ENCODE data around the gene PSD4. TPM values are rescaled to one million over a fixed set of nuclear protein-coding genes. Genes with fewer than 3 reads are reported as not detected.
A peak's percentile ranks its signal among the peaks of the same experiment; 100 is the strongest.

Gene PSD4
- polyA plus RNA-seq, 2 donors, result 18.1 to 32.6 TPM

- no peak overlapping the region for H3K4me3 ChIP-seq (ENCODE audit: low read depth in 1 of 2, low read length in 2 of 2)
- H3K27ac ChIP-seq (ENCODE audit: low read depth in 2 of 2, low read length in 1 of 2), result no peak overlapping the region
- H3K9me3 ChIP-seq (ENCODE audit: control insufficient read depth in 2 of 2, insufficient read depth in 1 of 2, low read depth in 1 of 2, low read length in 1 of 2), result no peaks in the 10 kb centered on the region
- H3K27me3 ChIP-seq (ENCODE audit: control insufficient read depth in 1 of 2, insufficient read depth in 2 of 2, low read length in 2 of 2), result no peaks in the 10 kb centered on the region
- peaks cover 17 to 33% of the 10 kb centered on the region in 2 donors for H3K36me3 ChIP-seq (ENCODE audit: control insufficient read depth in 2 of 2, insufficient read depth in 2 of 2, low read length in 1 of 2)
- peaks cover 0 to 3% of the 10 kb centered on the region in 2 donors for H3K4me1 ChIP-seq (ENCODE audit: control insufficient read depth in 2 of 2, insufficient read depth in 2 of 2, low read length in 1 of 2)
- 90 to 92% methylated on average over 17 of the region's 17 CpGs for WGBS, 2 donors
These were observed 41.3 kb upstream of the PSD4 start for GRCh38 chr2:113132414-113133021.

DNA sequence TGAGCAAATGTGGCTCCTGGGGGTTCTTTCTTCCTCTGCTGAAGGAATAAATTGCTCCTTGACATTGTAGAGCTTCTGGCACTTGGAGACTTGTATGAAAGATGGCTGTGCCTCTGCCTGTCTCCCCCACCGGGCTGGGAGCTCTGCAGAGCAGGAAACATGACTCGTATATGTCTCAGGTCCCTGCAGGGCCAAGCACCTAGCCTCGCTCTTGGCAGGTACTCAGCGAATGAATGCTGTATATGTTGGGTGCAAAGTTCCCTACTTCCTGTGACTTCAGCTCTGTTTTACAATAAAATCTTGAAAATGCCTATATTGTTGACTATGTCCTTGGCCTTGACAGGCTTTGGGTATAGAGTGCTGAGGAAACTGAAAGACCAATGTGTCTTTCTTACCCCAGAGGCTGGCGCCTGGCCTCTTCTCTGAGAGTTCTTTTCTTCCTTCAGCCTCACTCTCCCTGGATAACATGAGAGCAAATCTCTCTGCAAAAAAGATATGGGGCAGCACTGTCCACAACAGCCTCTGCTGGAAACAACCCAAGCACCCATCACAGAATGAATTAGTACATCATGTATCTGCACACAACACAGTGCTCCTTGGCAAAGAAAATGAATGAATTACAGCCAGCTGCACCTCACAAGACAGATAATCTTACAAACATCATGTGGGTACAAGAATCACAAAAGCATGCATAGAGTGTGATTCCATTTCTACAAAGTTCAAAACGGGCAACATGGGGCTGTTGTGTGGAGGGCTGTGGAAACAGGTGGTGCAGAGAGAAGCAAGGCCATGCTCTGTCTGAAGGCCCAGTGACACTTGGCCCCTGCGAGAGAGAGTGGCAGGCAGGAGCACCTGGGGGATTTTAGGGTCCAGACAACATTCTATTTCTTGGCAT, 39.8 kb upstream of the PSD4 start:
- H3K36me3 ChIP-seq (ENCODE audit: control insufficient read depth in 2 of 2, insufficient read depth in 2 of 2, low read length in 1 of 2), result peaks cover 15 to 24% of the 10 kb centered on the region in 2 donors
- H3K4me3 ChIP-seq (ENCODE audit: low read depth in 1 of 2, low read length in 2 of 2), result no peak overlapping the region
- no peaks in the 10 kb centered on the region for H3K4me1 ChIP-seq (ENCODE audit: control insufficient read depth in 2 of 2, insufficient read depth in 2 of 2, low read length in 1 of 2)
- peak overlapping the region in 1 of 2 donors; percentile 36 for H3K27ac ChIP-seq (ENCODE audit: low read depth in 2 of 2, low read length in 1 of 2)
- 58 to 65% methylated on average over 7 of the region's 7 CpGs for whole genome bisulfite sequencing, 2 donors
- H3K9me3 ChIP-seq (ENCODE audit: control insufficient read depth in 2 of 2, insufficient read depth in 1 of 2, low read depth in 1 of 2, low read length in 1 of 2), result no peaks in the 10 kb centered on the region
- no peaks in the 10 kb centered on the region for H3K27me3 ChIP-seq (ENCODE audit: control insufficient read depth in 1 of 2, insufficient read depth in 2 of 2, low read length in 2 of 2)

- Histone ChIP-seq H3K9me3 (ENCODE audit: control insufficient read depth in 2 of 2, insufficient read depth in 1 of 2, low read depth in 1 of 2, low read length in 1 of 2) (no peaks in the 10 kb centered on the region), H3K27me3 (ENCODE audit: control insufficient read depth in 1 of 2, insufficient read depth in 2 of 2, low read length in 2 of 2) (no peaks in the 10 kb centered on the region), H3K4me1 (ENCODE audit: control insufficient read depth in 2 of 2, insufficient read depth in 2 of 2, low read length in 1 of 2) (no peaks in the 10 kb centered on the region), H3K36me3 (ENCODE audit: control insufficient read depth in 2 of 2, insufficient read depth in 2 of 2, low read length in 1 of 2) (peaks cover 14 to 19% of the 10 kb centered on the region in 2 donors), H3K27ac (ENCODE audit: low read depth in 2 of 2, low read length in 1 of 2) (peak overlapping the region in 1 of 2 donors; percentile 16), H3K4me3 (ENCODE audit: low read depth in 1 of 2, low read length in 2 of 2) (no peak overlapping the region)
These were observed 39.1 kb upstream of the PSD4 start for GRCh38 chr2:113134717-113135116.

DNA sequence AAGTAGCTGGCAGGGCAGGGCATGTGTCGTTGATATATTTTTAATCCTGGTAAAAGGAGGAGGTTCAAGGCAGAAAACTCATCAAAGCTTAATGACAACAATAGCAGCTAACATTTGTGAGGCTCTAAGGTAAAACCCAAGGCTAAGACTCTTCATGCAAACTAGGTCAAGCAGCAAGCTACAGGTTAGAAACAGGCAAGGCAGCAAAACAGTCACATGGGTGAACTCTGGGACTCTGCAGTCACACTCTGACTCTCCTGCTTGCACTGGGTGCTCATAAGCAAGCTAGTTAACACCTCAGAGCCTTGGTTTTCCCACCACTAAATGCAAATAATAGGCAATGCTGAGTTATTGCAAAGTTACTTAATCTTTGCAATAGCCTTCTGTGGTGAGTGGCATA, 38.5 kb upstream of the PSD4 start:
- peaks cover 9 to 16% of the 10 kb centered on the region in 2 donors for H3K36me3 ChIP-seq (ENCODE audit: control insufficient read depth in 2 of 2, insufficient read depth in 2 of 2, low read length in 1 of 2)
- no peaks in the 10 kb centered on the region for H3K9me3 ChIP-seq (ENCODE audit: control insufficient read depth in 2 of 2, insufficient read depth in 1 of 2, low read depth in 1 of 2, low read length in 1 of 2)
- no peaks in the 10 kb centered on the region for H3K27me3 ChIP-seq (ENCODE audit: control insufficient read depth in 1 of 2, insufficient read depth in 2 of 2, low read length in 2 of 2)
- WGBS, 2 donors, result 54 to 64% methylated on average over 1 of the region's 1 CpG
- H3K4me1 ChIP-seq (ENCODE audit: control insufficient read depth in 2 of 2, insufficient read depth in 2 of 2, low read length in 1 of 2), result no peaks in the 10 kb centered on the region
- H3K4me3 ChIP-seq (ENCODE audit: low read depth in 1 of 2, low read length in 2 of 2), result no peak overlapping the region
- H3K27ac ChIP-seq (ENCODE audit: low read depth in 2 of 2, low read length in 1 of 2), result no peak overlapping the region

- Histone ChIP-seq H3K4me3 (ENCODE audit: low read depth in 1 of 2, low read length in 2 of 2) (no peak overlapping the region), H3K4me1 (ENCODE audit: control insufficient read depth in 2 of 2, insufficient read depth in 2 of 2, low read length in 1 of 2) (no peaks in the 10 kb centered on the region), H3K27ac (ENCODE audit: low read depth in 2 of 2, low read length in 1 of 2) (peak overlapping the region in 1 of 2 donors; percentile 52), H3K27me3 (ENCODE audit: control insufficient read depth in 1 of 2, insufficient read depth in 2 of 2, low read length in 2 of 2) (no peaks in the 10 kb centered on the region), H3K9me3 (ENCODE audit: control insufficient read depth in 2 of 2, insufficient read depth in 1 of 2, low read depth in 1 of 2, low read length in 1 of 2) (no peaks in the 10 kb centered on the region), H3K36me3 (ENCODE audit: control insufficient read depth in 2 of 2, insufficient read depth in 2 of 2, low read length in 1 of 2) (peaks cover 7 to 10% of the 10 kb centered on the region in 2 donors)
- 46 to 50% methylated on average over 8 of the region's 8 CpGs for WGBS, 2 donors
These were observed 36.7 kb upstream of the PSD4 start for GRCh38 chr2:113136828-113137775.

DNA sequence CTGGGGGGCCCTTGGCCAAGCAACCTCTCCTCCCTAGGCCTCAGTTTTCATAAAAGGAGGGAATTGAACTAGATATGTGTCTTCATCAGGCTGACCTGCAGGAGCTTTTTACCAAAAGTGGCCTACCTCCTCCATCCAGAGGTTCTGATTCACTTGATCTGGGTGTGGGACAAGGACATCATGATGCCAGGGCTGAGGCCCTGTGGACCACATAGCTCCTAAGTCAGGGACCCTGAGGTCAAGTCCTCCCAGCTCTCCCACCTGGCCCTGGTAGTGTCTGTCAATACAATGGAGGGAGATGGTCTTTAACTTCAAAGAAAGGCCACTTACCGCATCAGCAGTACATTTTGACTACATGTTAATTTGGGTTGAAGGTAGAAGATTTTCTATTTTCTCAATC, 35.9 kb upstream of the PSD4 start:
- no peak overlapping the region for H3K4me3 ChIP-seq (ENCODE audit: low read depth in 1 of 2, low read length in 2 of 2)
- H3K36me3 ChIP-seq (ENCODE audit: control insufficient read depth in 2 of 2, insufficient read depth in 2 of 2, low read length in 1 of 2), result peaks cover 5 to 7% of the 10 kb centered on the region in 2 donors
- H3K27me3 ChIP-seq (ENCODE audit: control insufficient read depth in 1 of 2, insufficient read depth in 2 of 2, low read length in 2 of 2), result no peaks in the 10 kb centered on the region
- WGBS, 2 donors, result 97 to 100% methylated on average over 1 of the region's 1 CpG
- no peak overlapping the region for H3K27ac ChIP-seq (ENCODE audit: low read depth in 2 of 2, low read length in 1 of 2)
- H3K9me3 ChIP-seq (ENCODE audit: control insufficient read depth in 2 of 2, insufficient read depth in 1 of 2, low read depth in 1 of 2, low read length in 1 of 2), result no peaks in the 10 kb centered on the region
- H3K4me1 ChIP-seq (ENCODE audit: control insufficient read depth in 2 of 2, insufficient read depth in 2 of 2, low read length in 1 of 2), result no peaks in the 10 kb centered on the region

GRCh38 chr2:113138428-113139322, 35.1 kb upstream of the PSD4 start:
- Histone ChIP-seq H3K27me3 (ENCODE audit: control insufficient read depth in 1 of 2, insufficient read depth in 2 of 2, low read length in 2 of 2) (no peaks in the 10 kb centered on the region), H3K4me3 (ENCODE audit: low read depth in 1 of 2, low read length in 2 of 2) (no peak overlapping the region), H3K27ac (ENCODE audit: low read depth in 2 of 2, low read length in 1 of 2) (peak overlapping the region; percentile 7 to 70), H3K9me3 (ENCODE audit: control insufficient read depth in 2 of 2, insufficient read depth in 1 of 2, low read depth in 1 of 2, low read length in 1 of 2) (no peaks in the 10 kb centered on the region), H3K4me1 (ENCODE audit: control insufficient read depth in 2 of 2, insufficient read depth in 2 of 2, low read length in 1 of 2) (no peaks in the 10 kb centered on the region), H3K36me3 (ENCODE audit: control insufficient read depth in 2 of 2, insufficient read depth in 2 of 2, low read length in 1 of 2) (peaks cover 3 to 7% of the 10 kb centered on the region in 2 donors)
- WGBS, 2 donors, result 30 to 35% methylated on average over 13 of the region's 13 CpGs

- Histone ChIP-seq H3K27me3 (ENCODE audit: control insufficient read depth in 1 of 2, insufficient read depth in 2 of 2, low read length in 2 of 2) (no peaks in the 10 kb centered on the region), H3K4me1 (ENCODE audit: control insufficient read depth in 2 of 2, insufficient read depth in 2 of 2, low read length in 1 of 2) (no peaks in the 10 kb centered on the region), H3K36me3 (ENCODE audit: control insufficient read depth in 2 of 2, insufficient read depth in 2 of 2, low read length in 1 of 2) (no peaks in the 10 kb centered on the region), H3K27ac (ENCODE audit: low read depth in 2 of 2, low read length in 1 of 2) (no peak overlapping the region), H3K9me3 (ENCODE audit: control insufficient read depth in 2 of 2, insufficient read depth in 1 of 2, low read depth in 1 of 2, low read length in 1 of 2) (no peaks in the 10 kb centered on the region), H3K4me3 (ENCODE audit: low read depth in 1 of 2, low read length in 2 of 2) (no peak overlapping the region)
- WGBS, 2 donors, result 77 to 82% methylated on average over 6 of the region's 6 CpGs
These were observed 32.3 kb upstream of the PSD4 start for GRCh38 chr2:113141451-113141850.
